ENCODE data around the gene MAOB. TPM values are rescaled to one million over a fixed set of nuclear protein-coding genes. Genes with fewer than 3 reads are reported as not detected.

The MAOB gene
- total RNA-seq, 1 experiment from 2014 or later, result 0.34 TPM

DNA sequence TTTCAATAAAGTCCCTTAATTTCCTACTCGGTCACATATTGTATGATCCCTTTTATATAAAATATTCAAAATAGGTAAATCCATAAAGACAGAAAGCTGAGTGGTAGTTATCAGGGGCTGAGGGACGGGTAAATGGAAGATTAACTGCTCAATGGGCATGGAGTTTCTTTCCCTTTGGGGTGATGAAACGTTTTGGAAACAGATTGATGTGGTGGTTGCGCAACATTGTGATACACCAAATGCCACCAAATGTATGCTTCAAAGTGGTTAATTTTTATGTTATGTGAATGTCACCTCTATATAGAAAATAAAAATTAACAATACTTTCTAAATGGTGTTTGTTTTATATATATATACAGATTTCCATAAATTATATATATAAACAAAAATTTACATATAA lies 15.0 kb upstream of the MAOB start:
- Histone ChIP-seq H3K27me3 (replicated peaks; ENCODE audit: control insufficient read depth, insufficient read depth, low read length) (no peaks in the 10 kb centered on the region), H3K9me3 (no peaks in the 10 kb centered on the region), H3K4me3 (ENCODE audit: low read depth, low read length) (no peak overlapping the region), H3K36me3 (ENCODE audit: control insufficient read depth, insufficient read depth, low read length) (no peaks in the 10 kb centered on the region), H3K4me1 (no peaks in the 10 kb centered on the region)
- ChIA-PET POLR2A (no interaction called here), CTCF (no interaction called here)
- H3K27me3 Mint-ChIP-seq (ENCODE audit: insufficient read depth, unreplicated experiment), result no peaks in the 10 kb centered on the region
- H3K9me3 Mint-ChIP-seq (ENCODE audit: unreplicated experiment), result no peaks in the 10 kb centered on the region
- intact Hi-C loops (cut with micrococcal nuclease; ENCODE audit: unreplicated experiment), result no loop called here
- no peaks in the 10 kb centered on the region for H3K4me1 Mint-ChIP-seq (ENCODE audit: low read depth, unreplicated experiment)
- no peak overlapping the region for H3K27ac Mint-ChIP-seq (ENCODE audit: unreplicated experiment)
- no peak for DNase-seq
- H3K4me3 Mint-ChIP-seq (ENCODE audit: unreplicated experiment), result no peak overlapping the region
- no peaks in the 10 kb centered on the region for H3K36me3 Mint-ChIP-seq (ENCODE audit: insufficient read depth, unreplicated experiment)
- TF ChIP-seq CTCF (IDR thresholded peaks at IDR 0.05; ENCODE audit: insufficient read depth in 1 of 2, low read depth in 1 of 2, low read length in 1 of 2, severe bottlenecking in 1 of 2, unreplicated experiment in 1 of 2), result no peak
- BruUV-seq (replicated peaks), result no TSS peak

GRCh38 chrX:43892336-43892870 lies 10.2 kb upstream of the MAOB start:
- no peak for TF ChIP-seq CTCF (IDR thresholded peaks at IDR 0.05; ENCODE audit: insufficient read depth in 1 of 2, low read depth in 1 of 2, low read length in 1 of 2, severe bottlenecking in 1 of 2, unreplicated experiment in 1 of 2)
- H3K4me1 Mint-ChIP-seq (ENCODE audit: low read depth, unreplicated experiment), result no peaks in the 10 kb centered on the region
- no peaks in the 10 kb centered on the region for H3K27me3 Mint-ChIP-seq (ENCODE audit: insufficient read depth, unreplicated experiment)
- no peaks in the 10 kb centered on the region for H3K4me1 ChIP-seq
- no peaks in the 10 kb centered on the region for H3K36me3 ChIP-seq (ENCODE audit: control insufficient read depth, insufficient read depth, low read length)
- no peak overlapping the region for H3K27ac Mint-ChIP-seq (ENCODE audit: unreplicated experiment)
- H3K36me3 Mint-ChIP-seq (ENCODE audit: insufficient read depth, unreplicated experiment), result no peaks in the 10 kb centered on the region
- no peak for DNase-seq
- intact Hi-C loops (cut with micrococcal nuclease; ENCODE audit: unreplicated experiment), result no loop called here
- BruUV-seq (replicated peaks), result no TSS peak
- no peaks in the 10 kb centered on the region; the same call in 1 of the 2 replicates for H3K27me3 ChIP-seq (replicated peaks; ENCODE audit: control insufficient read depth, insufficient read depth, low read length)
- no peak overlapping the region for H3K4me3 Mint-ChIP-seq (ENCODE audit: unreplicated experiment)
- H3K9me3 Mint-ChIP-seq (ENCODE audit: unreplicated experiment), result no peaks in the 10 kb centered on the region
- H3K9me3 ChIP-seq, result no peaks in the 10 kb centered on the region
- ChIA-PET POLR2A (no interaction called here), CTCF (no interaction called here)
- H3K4me3 ChIP-seq (ENCODE audit: low read depth, low read length), result no peak overlapping the region

DNA sequence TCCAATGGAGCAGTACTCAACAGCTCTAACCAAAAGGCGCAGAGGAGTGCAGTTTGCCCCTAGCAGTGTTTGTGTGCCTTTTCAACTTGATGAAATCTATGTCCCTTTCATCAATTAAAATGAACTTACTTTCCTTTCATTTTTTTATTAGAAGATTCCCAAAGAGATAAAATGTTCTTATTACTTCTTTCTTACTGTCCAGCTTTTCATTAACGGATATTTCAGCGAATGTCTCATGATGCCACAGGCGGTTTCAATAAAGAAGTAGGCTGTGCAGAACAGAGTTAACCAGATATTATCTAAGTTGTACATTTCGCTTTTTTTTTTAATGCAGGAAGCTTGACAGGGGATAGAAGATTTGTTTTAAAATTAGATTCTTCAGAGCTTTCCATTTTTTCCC lies 3.4 kb upstream of the MAOB start:
- H3K36me3 Mint-ChIP-seq (ENCODE audit: insufficient read depth, unreplicated experiment), result no peaks in the 10 kb centered on the region
- H3K4me1 ChIP-seq, result no peaks in the 10 kb centered on the region
- H3K27ac Mint-ChIP-seq (ENCODE audit: unreplicated experiment), result no peak overlapping the region
- POLR2A ChIA-PET, result no interaction called here
- BruUV-seq (replicated peaks), result no TSS peak
- intact Hi-C loops (cut with micrococcal nuclease; ENCODE audit: unreplicated experiment), result no loop called here
- no peak overlapping the region for H3K4me3 ChIP-seq (ENCODE audit: low read depth, low read length)
- no peaks in the 10 kb centered on the region for H3K27me3 Mint-ChIP-seq (ENCODE audit: insufficient read depth, unreplicated experiment)
- H3K36me3 ChIP-seq (ENCODE audit: control insufficient read depth, insufficient read depth, low read length), result no peaks in the 10 kb centered on the region
- no peak for TF ChIP-seq CTCF (IDR thresholded peaks at IDR 0.05; ENCODE audit: insufficient read depth in 1 of 2, low read depth in 1 of 2, low read length in 1 of 2, severe bottlenecking in 1 of 2, unreplicated experiment in 1 of 2)
- no peaks in the 10 kb centered on the region for H3K4me1 Mint-ChIP-seq (ENCODE audit: low read depth, unreplicated experiment)
- H3K4me3 Mint-ChIP-seq (ENCODE audit: unreplicated experiment), result no peak overlapping the region
- CTCF ChIA-PET, result no interaction called here
- no peaks in the 10 kb centered on the region; the same call in 1 of the 2 replicates for H3K27me3 ChIP-seq (replicated peaks; ENCODE audit: control insufficient read depth, insufficient read depth, low read length)
- no peaks in the 10 kb centered on the region for H3K9me3 Mint-ChIP-seq (ENCODE audit: unreplicated experiment)
- no peak for DNase-seq
- H3K9me3 ChIP-seq, result no peaks in the 10 kb centered on the region
